MM.1S (cell line): ENCODE measurements around the gene LRMDA.

Experiments
- DNase-seq: peaks from one replicate; pipeline ENCODE4 v3.0.0-alpha.2; 2015
- H2AFZ ChIP-seq: fragments of 300-600 bp; sonication (generic); 2 replicates; pipeline ENCODE4 v1.6.0; 2016; ENCODE audit warnings: antibody characterized with exemption, low read length
- H3F3A ChIP-seq: fragments of 300-600 bp; sonication (generic); 2 replicates; pipeline ENCODE4 v1.6.1; 2016; ENCODE audit warnings: mild to moderate bottlenecking, antibody characterized with exemption, low read length, moderate library complexity, mixed read lengths; ENCODE audit not compliant: insufficient read depth
- H3K27ac ChIP-seq: fragments of 300-600 bp; sonication (generic); 2 replicates; pipeline ENCODE4 v1.5.1; 2016; ENCODE audit warnings: mild to moderate bottlenecking, low read length
- H3K27me3 ChIP-seq: fragments of 300-600 bp; sonication (generic); replicated peaks from 2 replicates; pipeline ENCODE4 v1.6.0; 2016; ENCODE audit warnings: low read length; ENCODE audit not compliant: insufficient read depth
- H3K36me3 ChIP-seq: fragments of 300-600 bp; sonication (generic); replicated peaks from 2 replicates; pipeline ENCODE4 v1.6.1; 2016; ENCODE audit warnings: mild to moderate bottlenecking, low read length, mixed read lengths; ENCODE audit not compliant: insufficient read depth
- H3K4me1 ChIP-seq: fragments of 300-600 bp; sonication (generic); 2 replicates; pipeline ENCODE4 v1.6.1; 2016; ENCODE audit warnings: low read length, mixed read lengths
- H3K4me2 ChIP-seq: fragments of 300-600 bp; sonication (generic); 2 replicates; pipeline ENCODE4 v1.6.0; 2016; ENCODE audit warnings: low read depth, low read length
- H3K4me3 ChIP-seq: fragments of 300-600 bp; sonication (generic); 2 replicates; pipeline ENCODE4 v1.5.1; 2016; ENCODE audit warnings: low read length, mixed read lengths
- H3K79me2 ChIP-seq: fragments of 300-600 bp; sonication (generic); 2 replicates; pipeline ENCODE4 v1.6.1; 2016; ENCODE audit warnings: mixed run types, low read length, mixed read lengths
- H3K9ac ChIP-seq: fragments of 300-600 bp; sonication (generic); 2 replicates; pipeline ENCODE4 v1.6.1; 2016; ENCODE audit warnings: low read length, mixed read lengths
- H3K9me2 ChIP-seq: fragments of 300-600 bp; sonication (generic); replicated peaks from 2 replicates; pipeline ENCODE4 v1.6.1; 2016; ENCODE audit warnings: mild to moderate bottlenecking, low read length, mixed read lengths; ENCODE audit not compliant: insufficient read depth
- H3K9me3 ChIP-seq: fragments of 300-600 bp; sonication (generic); replicated peaks from 2 replicates; pipeline ENCODE4 v1.6.1; 2016; ENCODE audit warnings: mild to moderate bottlenecking, low read length, mixed read lengths; ENCODE audit not compliant: insufficient read depth
- H4K20me1 ChIP-seq: fragments of 300-600 bp; sonication (generic); 2 replicates; pipeline ENCODE4 v1.6.1; 2016; ENCODE audit warnings: mild to moderate bottlenecking, low read length, moderate library complexity, mixed read lengths; ENCODE audit not compliant: insufficient read depth
- CTCF ChIP-seq: fragments of 300-600 bp; sonication (generic); IDR thresholded peaks from 2 replicates; pipeline ENCODE4 v1.5.1; 2016; ENCODE audit warnings: antibody characterized with exemption, low read length, mixed read lengths
- EZH2 ChIP-seq: fragments of 300-600 bp; sonication (generic); optimal IDR thresholded peaks from 2 replicates; pipeline ENCODE3; 2017; ENCODE audit warnings: low read depth, mild to moderate bottlenecking, antibody characterized with exemption, low read length, mixed read lengths
- EZH2phosphoT487 ChIP-seq: fragments of 300-600 bp; sonication (generic); IDR thresholded peaks from 2 replicates; pipeline ENCODE4 v1.6.1; 2018; ENCODE audit warnings: antibody characterized with exemption, low read length

The LRMDA gene

GRCh38 chr10:76440426-76440825, 1009.0 kb downstream of the LRMDA start:
- Histone ChIP-seq H3F3A (no peaks in the 10 kb centered on the region), H3K36me3 (no peaks in the 10 kb centered on the region), H2AFZ (no peak overlapping the region)

GRCh38 chr10:76442113-76442512, 1010.7 kb downstream of the LRMDA start:
- TF ChIP-seq EZH2 (no peak), CTCF (no peak), EZH2phosphoT487 (no peak)
- no peaks in the 10 kb centered on the region for H3K9me3 ChIP-seq
- H4K20me1 ChIP-seq, result no peaks in the 10 kb centered on the region
- no peaks in the 10 kb centered on the region for H3K36me3 ChIP-seq
- no peaks in the 10 kb centered on the region for H3K27me3 ChIP-seq
- H3K9me2 ChIP-seq, result no peaks in the 10 kb centered on the region
- H3K9ac ChIP-seq, result no peak overlapping the region
- no peak overlapping the region for H3K27ac ChIP-seq
- no peaks in the 10 kb centered on the region for H3K79me2 ChIP-seq
- no peak overlapping the region for H3K4me3 ChIP-seq
- H3F3A ChIP-seq, result no peaks in the 10 kb centered on the region
- no peak for DNase-seq
- H3K4me1 ChIP-seq, result no peaks in the 10 kb centered on the region
- H3K4me2 ChIP-seq, result no peak overlapping the region
- no peak overlapping the region for H2AFZ ChIP-seq

More at GRCh38 chr10:76440426-76440825, 1009.0 kb downstream of the LRMDA start:
- Histone ChIP-seq H3K9me2 (no peaks in the 10 kb centered on the region), H3K4me2 (no peak overlapping the region), H3K27ac (no peak overlapping the region), H3K27me3 (no peaks in the 10 kb centered on the region), H3K4me3 (no peak overlapping the region), H4K20me1 (no peaks in the 10 kb centered on the region), H3K79me2 (no peaks in the 10 kb centered on the region), H3K9ac (no peak overlapping the region), H3K4me1 (no peaks in the 10 kb centered on the region), H3K9me3 (no peaks in the 10 kb centered on the region)
- TF ChIP-seq EZH2 (no peak), CTCF (no peak), EZH2phosphoT487 (no peak)
- no peak for DNase-seq

GRCh38 chr10:76444034-76444800, 1012.8 kb downstream of the LRMDA start:
- no peaks in the 10 kb centered on the region for H4K20me1 ChIP-seq
- H3K27ac ChIP-seq, result no peak overlapping the region
- H3K9ac ChIP-seq, result no peak overlapping the region
- H3K4me3 ChIP-seq, result no peak overlapping the region
- no peaks in the 10 kb centered on the region for H3K79me2 ChIP-seq
- TF ChIP-seq EZH2 (no peak), EZH2phosphoT487 (no peak), CTCF (no peak)
- H3K4me2 ChIP-seq, result no peak overlapping the region
- H3K9me3 ChIP-seq, result no peaks in the 10 kb centered on the region
- no peaks in the 10 kb centered on the region for H3K9me2 ChIP-seq
- no peaks in the 10 kb centered on the region for H3K4me1 ChIP-seq
- DNase-seq, result no peak
- no peak overlapping the region for H2AFZ ChIP-seq
- H3K36me3 ChIP-seq, result no peaks in the 10 kb centered on the region
- H3K27me3 ChIP-seq, result no peaks in the 10 kb centered on the region
- H3F3A ChIP-seq, result no peaks in the 10 kb centered on the region
